Endothelial cell of umbilical vein (primary cell): ENCODE results near the gene LCAT. TPM values are rescaled to one million over a fixed set of nuclear protein-coding genes. Genes with fewer than 3 reads are reported as not detected.

Experiments used
- BruUV-seq: library from RNA; stranded (reverse); fragments of 400-500 nt; replicated peaks from 2 replicates; lab custom pipeline; 2021; lab: Mats Ljungman, UMichigan
- CTCF ChIA-PET: fragments of 300-600, 350-600 bp; sonication (Branson Sonifier 250); formaldehyde crosslinking; loops from one replicate; lab custom pipeline; 2021; ENCODE audit warnings: antibody characterized with exemption, inconsistent platforms; lab: Charles Lee
- POLR2A ChIA-PET: fragments of 300-600, 350-600 bp; sonication (Branson Sonifier 250); formaldehyde crosslinking; loops from one replicate; lab custom pipeline; 2021; ENCODE audit warnings: antibody characterized with exemption, inconsistent platforms; lab: Charles Lee
- DNase-seq: peaks from one replicate; pipeline ENCODE4 v3.0.0-alpha.2; 2011; ENCODE audit warnings: low read depth, low spot score
- FAIRE-seq: peaks from 2 replicates; lab custom pipeline; 2011; peaks lifted over from hg19 to GRCh38; lab: Jason Lieb, UNC
- H2AFZ ChIP-seq: 2 replicates; pipeline ENCODE4 v1.6.0; 2012; ENCODE audit warnings: low read depth, low read length, control low read depth, inconsistent platforms
- H3K27ac ChIP-seq: 2 replicates; pipeline ENCODE4 v1.5.1; 2011; ENCODE audit warnings: low read depth, mild to moderate bottlenecking, control low read depth, low read length, moderate library complexity; ENCODE audit not compliant: insufficient read depth
- H3K27me3 ChIP-seq, 2 experiments: 2 replicates each; pipeline versions ENCODE4 v1.6.0 to v1.6.1; 2011; ENCODE audit warnings: low read length in 2 of 2, mixed read lengths in 1 of 2; ENCODE audit not compliant: control insufficient read depth in 2 of 2, insufficient read depth in 2 of 2
- H3K36me3 ChIP-seq, 2 experiments: 2 replicates in 1 of 2; 3 replicates in 1 of 2; pipeline ENCODE4 v1.5.1; 2011; ENCODE audit warnings: low read length in 2 of 2, mild to moderate bottlenecking in 1 of 2, moderate library complexity in 1 of 2; ENCODE audit not compliant: control insufficient read depth in 2 of 2, insufficient read depth in 2 of 2; ENCODE audit errors: extremely low read depth in 1 of 2
- H3K4me1 ChIP-seq: 3 replicates; pipeline ENCODE4 v1.5.1; 2011; ENCODE audit warnings: mild to moderate bottlenecking, low read length; ENCODE audit not compliant: control insufficient read depth, insufficient read depth; ENCODE audit errors: extremely low read depth
- H3K4me2 ChIP-seq: 2 replicates; pipeline ENCODE4 v1.6.1; 2011; ENCODE audit warnings: low read length, control low read depth, mixed read lengths; ENCODE audit not compliant: insufficient read depth
- H3K4me3 ChIP-seq, 3 experiments: fragments of 200-600 bp in 1 of 3; sonication (generic), shearing (Covaris generic) in 1 of 3; replicated peaks in 1 of 3; 2 replicates each; pipeline ENCODE4 v1.5.1; 2011 to 2016; ENCODE audit warnings: control low read depth in 3 of 3, low read length in 3 of 3, mild to moderate bottlenecking in 2 of 3, inconsistent platforms in 1 of 3, low read depth in 1 of 3, moderate library complexity in 1 of 3; ENCODE audit not compliant: insufficient read depth in 1 of 3
- H3K79me2 ChIP-seq: 2 replicates; pipeline ENCODE4 v1.6.0; 2012; ENCODE audit warnings: low read length, inconsistent platforms; ENCODE audit not compliant: control insufficient read depth, insufficient read depth
- H3K9ac ChIP-seq: replicated peaks from 2 replicates; pipeline ENCODE3; 2011; ENCODE audit warnings: low read length, control low read depth; ENCODE audit not compliant: insufficient read depth; ENCODE audit errors: extremely low read depth
- H3K9me1 ChIP-seq: replicated peaks from 3 replicates; pipeline ENCODE4 v1.6.0; 2011; ENCODE audit warnings: mild to moderate bottlenecking, low read length; ENCODE audit not compliant: control insufficient read depth, insufficient read depth; ENCODE audit errors: extremely low read depth
- H3K9me3 ChIP-seq: replicated peaks from 2 replicates; pipeline ENCODE4 v1.5.1; 2012; ENCODE audit warnings: low read length, inconsistent platforms; ENCODE audit not compliant: control insufficient read depth, insufficient read depth
- H4K20me1 ChIP-seq: replicated peaks from 2 replicates; pipeline ENCODE3; 2011; ENCODE audit warnings: mild to moderate bottlenecking, low read length; ENCODE audit not compliant: control insufficient read depth, insufficient read depth; ENCODE audit errors: extremely low read depth
- FOS ChIP-seq: IDR thresholded peaks from 2 replicates; pipeline ENCODE4 v1.6.1; 2011; ENCODE audit warnings: mild to moderate bottlenecking, low read length, moderate library complexity, borderline replicate concordance; ENCODE audit not compliant: insufficient read depth
- JUN ChIP-seq: IDR thresholded peaks from 2 replicates; pipeline ENCODE4 v1.6.1; 2011; ENCODE audit warnings: borderline replicate concordance, low read depth; ENCODE audit not compliant: insufficient read length, insufficient read depth
- dilution Hi-C: fragments of 300-500 bp; cut with MboI; formaldehyde crosslinking; loops from one replicate; pipeline ENCODE4 v1.15.0; 2019; ENCODE audit warnings: low sequenced_read_pairs; ENCODE audit not compliant: extremely low pct_ligation_motif_present
- intact Hi-C: fragments of 100-400 bp; cut with micrococcal nuclease; formaldehyde crosslinking; loops from one replicate; pipeline ENCODE4 v1.10.0; 2022
- polyA plus RNA-seq, 4 experiments: library from polyadenylated mRNA; depleted of rRNA in 3 of 4; stranded (reverse) in 3 of 4; unstranded in 1 of 4; fragments of >200 nt; gene quantifications; 2 replicates each; pipeline versions ENCODE4 v1.2.1 to v1.2.3, GENCODE V29; 2011 to 2012; ENCODE audit warnings: missing spikeins in 1 of 4
- total RNA-seq: library from RNA; stranded (reverse); gene quantifications from 2 replicates; pipeline ENCODE4 v1.2.3, GENCODE V29; 2021

The LCAT gene
- total and polyA plus RNA-seq, 2 donors (not counting 3 experiments of a cell fraction or from before 2014, with no cell fraction given): 22.6 to 46.1 TPM

DNA sequence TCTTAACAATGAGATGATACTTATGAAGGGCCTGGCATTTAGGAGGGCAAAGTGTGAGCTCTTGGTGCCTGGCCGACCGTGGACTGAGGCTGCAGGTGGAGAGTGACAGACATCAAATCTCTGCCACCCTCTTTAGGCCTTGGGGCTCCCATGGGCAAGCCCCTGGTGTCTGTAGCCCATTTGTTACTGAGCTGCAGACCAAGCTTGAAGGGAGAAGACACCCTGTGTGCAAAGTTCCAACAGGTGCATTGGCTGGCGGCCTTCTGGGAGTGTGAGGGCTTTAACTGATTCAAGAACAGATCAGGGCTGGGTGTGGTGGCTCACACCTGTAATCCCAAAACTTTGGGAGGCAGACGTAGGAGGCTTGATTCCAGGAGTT, 11.5 kb downstream of the LCAT start:
- no peaks in the 10 kb centered on the region for H4K20me1 ChIP-seq
- BruUV-seq: no TSS peak
- H3K36me3 ChIP-seq: peaks cover 0 to 10% of the 10 kb centered on the region in 2 experiments
- no peak overlapping the region for H3K4me2 ChIP-seq
- dilution Hi-C loops: no loop called here
- peaks cover 13% of the 10 kb centered on the region for H3K4me1 ChIP-seq
- H3K9ac ChIP-seq: no peak overlapping the region
- H2AFZ ChIP-seq: no peak overlapping the region
- no peak for TF ChIP-seq FOS
- FAIRE-seq: no peak
- CTCF ChIA-PET: interaction anchor here (0.9 to 5.7 kb wide), 6 partner anchors 10 to 412 kb away, joined by 3 to 42 read pairs (median 6); partner anchors contain the start of gene NRN1L
- H3K9me1 ChIP-seq: no peaks in the 10 kb centered on the region
- no peaks in the 10 kb centered on the region for H3K9me3 ChIP-seq
- no peak overlapping the region for H3K27ac ChIP-seq
- H3K4me3 ChIP-seq: no peak overlapping the region
- DNase-seq: no peak
- POLR2A ChIA-PET: interaction anchor here (0.8 kb wide), 1 partner anchor 98 kb away, joined by 4 read pairs; no protein-coding TSS in a partner anchor
- intact Hi-C loops: no loop called here
- no peaks in the 10 kb centered on the region for H3K79me2 ChIP-seq
- H3K27me3 ChIP-seq: no peaks in the 10 kb centered on the region

DNA sequence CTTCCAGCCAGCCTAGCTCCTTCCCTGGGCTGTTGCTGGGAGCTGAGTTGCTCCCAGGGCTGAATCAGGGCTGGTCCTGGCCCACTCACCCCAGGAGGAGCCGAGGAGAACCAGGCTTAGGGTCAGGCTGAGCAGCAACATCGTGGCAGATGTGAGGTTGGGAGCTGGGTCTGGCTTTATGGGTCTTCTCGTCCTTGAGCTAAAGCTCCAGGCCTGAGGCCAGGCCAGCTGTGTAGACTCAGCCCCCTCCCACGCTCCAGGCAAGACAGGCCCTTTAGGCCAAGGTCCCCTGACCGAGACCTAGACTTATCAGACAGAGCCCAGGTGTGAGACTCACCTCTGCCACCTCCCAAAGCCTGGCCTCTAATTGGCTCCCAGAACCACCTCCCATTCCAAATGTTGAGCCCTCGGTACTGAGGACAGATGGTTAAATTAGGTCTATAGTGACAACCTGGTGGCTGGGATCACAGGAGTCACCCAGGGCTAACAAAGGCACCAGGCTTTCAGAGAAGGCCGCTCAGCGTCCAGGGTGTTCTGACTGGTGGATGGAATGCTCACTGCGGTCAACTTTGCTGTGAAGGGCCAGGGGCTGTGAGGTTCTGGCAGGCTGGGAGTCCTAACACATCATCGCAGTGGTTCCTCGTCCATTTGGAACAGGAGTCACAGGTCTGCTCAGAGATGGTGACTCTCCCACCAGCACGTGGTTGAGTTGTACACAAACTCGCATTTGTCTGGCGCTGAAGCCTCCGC, 12.0 kb downstream of the LCAT start, which contains the start of gene CTRL:
Gene CTRL (minus strand): TSS at position 151 of the 750 bp plus-strand sequence. CDS start 10 bp downstream, at position 141.
- no peaks in the 10 kb centered on the region for H3K79me2 ChIP-seq
- no peak for TF ChIP-seq FOS
- TF ChIP-seq JUN: no peak
- no peak within 1 kb of the TSS for H3K27ac ChIP-seq
- H3K9me3 ChIP-seq: no peaks in the 10 kb centered on the region
- intact Hi-C loops: no loop called here
- no peaks in the 10 kb centered on the region for H3K27me3 ChIP-seq
- dilution Hi-C loops: no loop called here
- FAIRE-seq (no peak), DNase-seq (no peak)
- BruUV-seq: no TSS peak
- ChIA-PET POLR2A (no interaction called here), CTCF (interaction anchor here (1.2 to 5.7 kb wide), 5 partner anchors 10 to 259 kb away, joined by 3 to 42 read pairs (median 10); partner anchors contain the start of gene NRN1L)
- H3K9me1 ChIP-seq: no peaks in the 10 kb centered on the region
- H3K9ac ChIP-seq: no peak within 1 kb of the TSS
- H3K4me1 ChIP-seq: peaks cover 9% of the 10 kb centered on the region
- peaks cover 0 to 13% of the 10 kb centered on the region in 2 experiments for H3K36me3 ChIP-seq
- H4K20me1 ChIP-seq: no peaks in the 10 kb centered on the region
- H3K4me3 ChIP-seq: no peak within 1 kb of the TSS
- H3K4me2 ChIP-seq: no peak within 1 kb of the TSS
- H2AFZ ChIP-seq: no peak within 1 kb of the TSS
